ENCODE data around the gene PLXNA2. TPM values are rescaled to one million over a fixed set of nuclear protein-coding genes. Genes with fewer than 3 reads are reported as not detected.

Gene PLXNA2
- total and polyA plus RNA-seq, 2 donors (not counting 3 experiments of a cell fraction or from before 2014, with no cell fraction given) = 42.6 to 229 TPM

GRCh38 chr1:208154040-208154439 is 90.1 kb downstream of the PLXNA2 start:
- BruUV-seq (replicated peaks) = no TSS peak
- TF ChIP-seq FOS (IDR thresholded peaks at IDR 0.05; ENCODE audit: borderline replicate concordance, insufficient read depth, low read length) = no peak
- no peak for TF ChIP-seq GATA2 (IDR thresholded peaks at IDR 0.05; ENCODE audit: insufficient read depth, insufficient read length, low read depth, low read length)
- TF ChIP-seq, protein P1, sequence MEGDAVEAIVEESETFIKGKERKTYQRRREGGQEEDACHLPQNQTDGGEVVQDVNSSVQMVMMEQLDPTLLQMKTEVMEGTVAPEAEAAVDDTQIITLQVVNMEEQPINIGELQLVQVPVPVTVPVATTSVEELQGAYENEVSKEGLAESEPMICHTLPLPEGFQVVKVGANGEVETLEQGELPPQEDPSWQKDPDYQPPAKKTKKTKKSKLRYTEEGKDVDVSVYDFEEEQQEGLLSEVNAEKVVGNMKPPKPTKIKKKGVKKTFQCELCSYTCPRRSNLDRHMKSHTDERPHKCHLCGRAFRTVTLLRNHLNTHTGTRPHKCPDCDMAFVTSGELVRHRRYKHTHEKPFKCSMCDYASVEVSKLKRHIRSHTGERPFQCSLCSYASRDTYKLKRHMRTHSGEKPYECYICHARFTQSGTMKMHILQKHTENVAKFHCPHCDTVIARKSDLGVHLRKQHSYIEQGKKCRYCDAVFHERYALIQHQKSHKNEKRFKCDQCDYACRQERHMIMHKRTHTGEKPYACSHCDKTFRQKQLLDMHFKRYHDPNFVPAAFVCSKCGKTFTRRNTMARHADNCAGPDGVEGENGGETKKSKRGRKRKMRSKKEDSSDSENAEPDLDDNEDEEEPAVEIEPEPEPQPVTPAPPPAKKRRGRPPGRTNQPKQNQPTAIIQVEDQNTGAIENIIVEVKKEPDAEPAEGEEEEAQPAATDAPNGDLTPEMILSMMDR (IDR thresholded peaks at IDR 0.05; ENCODE audit: extremely low read depth in 1 of 2, insufficient read depth in 1 of 2, low read depth in 1 of 2, low read length in 2 of 2) = no peak
- no peak for TF ChIP-seq POLR2A (IDR thresholded peaks at IDR 0.05; ENCODE audit: low read depth, low read length)
- TF ChIP-seq MYC (IDR thresholded peaks at IDR 0.05; ENCODE audit: low read depth, low read length) = no peak
- Histone ChIP-seq H3K4me1 (ENCODE audit: control insufficient read depth, extremely low read depth, insufficient read depth, low read length) (peaks cover 35% of the 10 kb centered on the region), H3K79me2 (ENCODE audit: control insufficient read depth, insufficient read depth, low read length) (peaks cover 100% of the 10 kb centered on the region), H3K9ac (replicated peaks; ENCODE audit: extremely low read depth, insufficient read depth, low read length) (no peak overlapping the region), H3K36me3 (ENCODE audit: control insufficient read depth in 2 of 2, extremely low read depth in 1 of 2, insufficient read depth in 2 of 2, low read length in 2 of 2) (no peaks in the 10 kb centered on the region), H3K27ac (ENCODE audit: insufficient read depth, low read depth, low read length) (no peak overlapping the region), H2AFZ (ENCODE audit: low read depth, low read length) (no peak overlapping the region), H4K20me1 (replicated peaks; ENCODE audit: control insufficient read depth, extremely low read depth, insufficient read depth, low read length) (no peaks in the 10 kb centered on the region), H3K4me3 (replicated peaks in 1 of 3; ENCODE audit: insufficient read depth in 1 of 3, low read depth in 1 of 3, low read length in 3 of 3) (no peak overlapping the region), H3K4me2 (ENCODE audit: insufficient read depth, low read length) (no peak overlapping the region), H3K9me3 (replicated peaks; ENCODE audit: control insufficient read depth, insufficient read depth, low read length) (no peaks in the 10 kb centered on the region), H3K9me1 (replicated peaks; ENCODE audit: control insufficient read depth, extremely low read depth, insufficient read depth, low read length) (no peaks in the 10 kb centered on the region), H3K27me3 (ENCODE audit: control insufficient read depth in 2 of 2, insufficient read depth in 2 of 2, low read length in 2 of 2) (no peaks in the 10 kb centered on the region)
- intact Hi-C loops (cut with micrococcal nuclease) = no loop called here
- CTCF ChIA-PET = interaction anchor here (0.8 to 2.6 kb wide), 5 partner anchors 18 to 86 kb away, joined by 3 to 7 read pairs (median 4); no protein-coding TSS in a partner anchor
- DNase-seq (ENCODE audit: low read depth, low spot score) = no peak
- POLR2A ChIA-PET = no interaction called here
- no peak for FAIRE-seq
- dilution Hi-C loops (cut with MboI; ENCODE audit: extremely low pct_ligation_motif_present, low sequenced_read_pairs) = no loop called here

GRCh38 chr1:208153386-208153785 is 90.8 kb downstream of the PLXNA2 start:
- dilution Hi-C loops (cut with MboI; ENCODE audit: extremely low pct_ligation_motif_present, low sequenced_read_pairs) (no loop called here), intact Hi-C loops (cut with micrococcal nuclease) (no loop called here)
- TF ChIP-seq, protein P2, sequence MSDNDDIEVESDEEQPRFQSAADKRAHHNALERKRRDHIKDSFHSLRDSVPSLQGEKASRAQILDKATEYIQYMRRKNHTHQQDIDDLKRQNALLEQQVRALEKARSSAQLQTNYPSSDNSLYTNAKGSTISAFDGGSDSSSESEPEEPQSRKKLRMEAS (IDR thresholded peaks at IDR 0.05; ENCODE audit: insufficient read depth, insufficient read length) = no peak
- TF ChIP-seq MYC (IDR thresholded peaks at IDR 0.05; ENCODE audit: low read depth, low read length) = no peak
- TF ChIP-seq, protein P1 (IDR thresholded peaks at IDR 0.05; ENCODE audit: extremely low read depth in 1 of 2, insufficient read depth in 1 of 2, low read depth in 1 of 2, low read length in 2 of 2) = no peak
- Histone ChIP-seq H3K4me3 (replicated peaks in 1 of 3; ENCODE audit: insufficient read depth in 1 of 3, low read depth in 1 of 3, low read length in 3 of 3) (no peak overlapping the region), H3K4me1 (ENCODE audit: control insufficient read depth, extremely low read depth, insufficient read depth, low read length) (peaks cover 28% of the 10 kb centered on the region), H3K27me3 (ENCODE audit: control insufficient read depth in 2 of 2, insufficient read depth in 2 of 2, low read length in 2 of 2) (no peaks in the 10 kb centered on the region), H3K9me3 (replicated peaks; ENCODE audit: control insufficient read depth, insufficient read depth, low read length) (no peaks in the 10 kb centered on the region), H3K9me1 (replicated peaks; ENCODE audit: control insufficient read depth, extremely low read depth, insufficient read depth, low read length) (no peaks in the 10 kb centered on the region), H3K9ac (replicated peaks; ENCODE audit: extremely low read depth, insufficient read depth, low read length) (no peak overlapping the region), H3K36me3 (ENCODE audit: control insufficient read depth in 2 of 2, extremely low read depth in 1 of 2, insufficient read depth in 2 of 2, low read length in 2 of 2) (peaks cover 0 to 3% of the 10 kb centered on the region in 2 experiments), H3K4me2 (ENCODE audit: insufficient read depth, low read length) (no peak overlapping the region), H3K27ac (ENCODE audit: insufficient read depth, low read depth, low read length) (no peak overlapping the region), H4K20me1 (replicated peaks; ENCODE audit: control insufficient read depth, extremely low read depth, insufficient read depth, low read length) (no peaks in the 10 kb centered on the region), H3K79me2 (ENCODE audit: control insufficient read depth, insufficient read depth, low read length) (peaks cover 99% of the 10 kb centered on the region), H2AFZ (ENCODE audit: low read depth, low read length) (no peak overlapping the region)
- no TSS peak for BruUV-seq (replicated peaks)
- CTCF ChIA-PET = interaction anchor here (1.1 to 2.6 kb wide), 3 partner anchors 18 to 91 kb away, joined by 3 to 7 read pairs (median 4); partner anchors contain the start of gene PLXNA2
- POLR2A ChIA-PET = no interaction called here
- DNase-seq (ENCODE audit: low read depth, low spot score) = no peak
- FAIRE-seq = no peak
